Measurements from ENCODE around the gene CFTR.
A peak's percentile ranks its signal among the peaks of the same experiment; 100 is the strongest.
"Not testable (repeated sequence)": the region's sequence is repeated elsewhere in the genome, so short reads cannot be mapped to it uniquely, and the experiment has no call there.

Gene CFTR

DNA sequence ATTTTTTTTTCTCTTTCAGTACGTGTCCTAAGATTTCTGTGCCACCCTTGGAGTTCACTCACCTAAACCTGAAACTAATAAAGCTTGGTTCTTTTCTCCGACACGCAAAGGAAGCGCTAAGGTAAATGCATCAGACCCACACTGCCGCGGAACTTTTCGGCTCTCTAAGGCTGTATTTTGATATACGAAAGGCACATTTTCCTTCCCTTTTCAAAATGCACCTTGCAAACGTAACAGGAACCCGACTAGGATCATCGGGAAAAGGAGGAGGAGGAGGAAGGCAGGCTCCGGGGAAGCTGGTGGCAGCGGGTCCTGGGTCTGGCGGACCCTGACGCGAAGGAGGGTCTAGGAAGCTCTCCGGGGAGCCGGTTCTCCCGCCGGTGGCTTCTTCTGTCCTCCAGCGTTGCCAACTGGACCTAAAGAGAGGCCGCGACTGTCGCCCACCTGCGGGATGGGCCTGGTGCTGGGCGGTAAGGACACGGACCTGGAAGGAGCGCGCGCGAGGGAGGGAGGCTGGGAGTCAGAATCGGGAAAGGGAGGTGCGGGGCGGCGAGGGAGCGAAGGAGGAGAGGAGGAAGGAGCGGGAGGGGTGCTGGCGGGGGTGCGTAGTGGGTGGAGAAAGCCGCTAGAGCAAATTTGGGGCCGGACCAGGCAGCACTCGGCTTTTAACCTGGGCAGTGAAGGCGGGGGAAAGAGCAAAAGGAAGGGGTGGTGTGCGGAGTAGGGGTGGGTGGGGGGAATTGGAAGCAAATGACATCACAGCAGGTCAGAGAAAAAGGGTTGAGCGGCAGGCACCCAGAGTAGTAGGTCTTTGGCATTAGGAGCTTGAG, at the start of gene CFTR:
TSS of gene CFTR (plus strand) at position 801 of the 830 bp plus-strand sequence. CDS start 70 bp downstream, outside the sequence.
- FAIRE-seq: no peak

- no peak for FAIRE-seq
These were observed 44.3 kb upstream of the CFTR start for GRCh38 chr7:117435475-117436043.

DNA sequence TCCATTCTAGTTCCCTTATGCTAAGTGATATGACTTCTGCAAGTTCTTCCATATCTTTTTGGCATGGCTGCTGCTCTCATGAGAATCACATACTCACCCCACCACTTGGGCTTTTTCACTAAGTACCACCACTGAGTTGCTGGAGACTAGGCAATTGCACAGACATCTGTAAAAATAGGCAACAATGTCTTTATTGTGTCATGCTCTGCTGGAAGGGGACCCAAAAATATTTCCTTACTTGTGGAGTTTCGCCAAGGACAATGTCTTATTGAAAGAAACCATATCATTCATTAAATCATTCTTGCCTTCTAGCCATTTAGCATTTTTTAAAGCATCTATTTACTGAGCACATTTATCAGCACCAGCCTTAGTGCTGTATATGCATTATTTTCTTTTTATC, 35.2 kb upstream of the CFTR start:
- FAIRE-seq: no peak

DNA sequence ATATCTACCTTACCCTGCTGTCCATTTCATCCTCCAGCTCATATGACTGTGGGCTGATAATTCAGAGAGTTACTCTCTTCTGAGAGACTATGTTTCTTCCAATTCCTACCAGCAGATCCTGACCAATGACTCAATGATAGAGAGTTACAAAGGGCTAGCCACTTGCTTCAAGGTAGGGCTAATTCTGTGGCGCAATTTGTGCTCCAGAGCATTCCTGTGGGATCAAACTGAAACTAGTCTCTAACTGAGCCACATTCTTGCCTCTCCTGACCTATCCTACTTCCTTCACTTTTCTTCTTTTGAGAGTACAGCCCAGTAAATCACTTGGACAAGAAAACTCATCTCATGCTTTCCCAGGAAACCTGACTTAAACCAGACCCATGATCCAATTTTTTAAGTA, 34.6 kb upstream of the CFTR start:
- no peak for FAIRE-seq

- no peak for FAIRE-seq
These were observed 33.5 kb upstream of the CFTR start for GRCh38 chr7:117446220-117446815.

DNA sequence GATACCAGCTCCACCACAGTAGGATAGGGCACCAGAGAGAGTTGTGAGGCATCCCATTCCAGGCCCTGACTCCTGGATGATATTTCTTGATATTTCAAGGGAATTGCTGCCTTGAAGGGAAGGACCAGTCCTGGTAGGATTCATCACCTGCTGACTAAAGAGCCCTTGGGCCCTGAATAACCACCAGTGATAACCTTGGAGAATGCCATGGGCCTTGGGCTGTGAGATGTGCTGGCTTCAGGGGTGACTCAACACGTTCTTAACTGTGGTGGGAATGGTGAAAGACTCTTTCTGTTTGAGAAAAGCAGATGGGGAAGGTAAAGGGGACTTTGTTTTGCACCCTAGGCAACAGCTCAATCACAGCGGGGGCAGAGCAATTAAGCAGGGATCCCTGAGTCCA, 31.2 kb upstream of the CFTR start:
- FAIRE-seq: no peak

- peak; percentile 98 for FAIRE-seq
These were observed 20.7 kb upstream of the CFTR start for GRCh38 chr7:117458977-117459583.

DNA sequence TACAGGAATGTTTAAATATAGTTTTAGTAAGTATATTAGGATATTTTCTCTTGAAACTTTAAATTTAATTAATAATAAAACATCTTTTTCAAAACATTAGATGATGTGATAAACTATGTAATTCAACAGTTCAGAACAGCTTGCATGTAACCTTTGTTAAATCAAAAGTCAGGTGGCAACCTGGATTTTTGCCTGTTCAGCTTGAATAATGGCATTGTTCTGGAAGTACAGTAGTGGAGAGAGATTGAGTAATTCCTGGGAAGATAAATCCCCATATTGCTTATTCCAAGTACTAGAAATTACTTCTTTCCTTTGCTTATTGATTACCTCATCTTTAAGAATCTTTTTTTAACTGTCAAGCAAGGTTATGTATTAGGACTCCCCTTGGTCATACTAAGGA, 20.1 kb upstream of the CFTR start:
- FAIRE-seq: peak; percentile 65

DNA sequence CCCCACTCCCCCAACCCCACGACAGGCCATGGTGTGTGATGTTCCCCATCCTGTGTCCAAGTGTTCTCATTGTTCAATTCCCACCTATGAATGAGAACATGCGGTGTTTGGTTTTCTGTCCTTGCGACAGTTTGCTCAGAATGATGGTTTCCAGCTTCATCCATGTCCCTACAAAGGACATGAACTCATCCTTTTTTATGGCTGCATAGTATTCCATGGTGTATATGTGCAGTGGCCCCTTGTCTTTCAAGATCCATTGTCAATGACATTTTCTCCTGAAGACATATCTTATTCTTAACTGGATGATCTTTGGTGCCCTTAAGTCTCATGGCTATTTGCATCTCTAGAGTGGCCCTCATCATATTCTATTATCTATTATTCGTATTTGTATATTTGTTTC, 19.0 kb upstream of the CFTR start:
- FAIRE-seq: not testable (repeated sequence)

DNA sequence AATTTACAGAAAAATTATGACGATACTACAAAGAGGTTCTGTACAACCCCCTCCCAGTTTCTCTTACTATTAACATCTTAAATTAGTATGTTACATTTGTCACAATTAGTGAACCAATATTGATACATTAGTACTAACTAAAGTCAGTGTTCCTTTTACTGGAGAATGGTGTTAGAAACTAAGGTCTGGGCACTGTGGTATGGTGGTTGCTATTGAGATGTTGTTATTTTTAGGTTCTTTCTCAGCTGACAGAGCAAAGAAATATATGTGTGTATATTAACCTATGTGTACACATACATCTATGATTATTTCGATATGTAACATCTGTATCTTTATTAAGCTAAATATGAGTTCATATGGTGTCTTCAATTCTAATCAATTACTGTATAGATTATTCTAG, 11.7 kb upstream of the CFTR start:
- FAIRE-seq: no peak

DNA sequence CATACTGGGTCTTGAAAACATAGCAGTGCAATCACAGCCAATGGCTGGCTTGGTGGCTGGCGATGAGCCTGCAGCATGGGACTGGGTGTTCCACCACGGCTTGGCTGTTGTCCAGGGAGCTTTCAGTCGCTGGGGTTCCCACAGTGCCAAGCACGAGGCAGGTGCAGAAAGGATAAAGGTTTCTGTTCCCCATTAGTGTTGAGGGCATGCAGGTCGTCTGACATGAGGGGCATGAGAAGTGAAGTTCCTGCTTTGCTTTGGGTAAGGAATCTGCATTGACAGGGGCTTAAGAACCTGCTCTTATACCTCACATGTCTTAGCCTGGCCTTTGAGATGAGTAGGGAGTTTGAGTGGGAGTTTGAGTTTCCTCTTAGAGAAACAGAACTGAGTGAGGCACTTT, 9.0 kb upstream of the CFTR start:
- FAIRE-seq: no peak

DNA sequence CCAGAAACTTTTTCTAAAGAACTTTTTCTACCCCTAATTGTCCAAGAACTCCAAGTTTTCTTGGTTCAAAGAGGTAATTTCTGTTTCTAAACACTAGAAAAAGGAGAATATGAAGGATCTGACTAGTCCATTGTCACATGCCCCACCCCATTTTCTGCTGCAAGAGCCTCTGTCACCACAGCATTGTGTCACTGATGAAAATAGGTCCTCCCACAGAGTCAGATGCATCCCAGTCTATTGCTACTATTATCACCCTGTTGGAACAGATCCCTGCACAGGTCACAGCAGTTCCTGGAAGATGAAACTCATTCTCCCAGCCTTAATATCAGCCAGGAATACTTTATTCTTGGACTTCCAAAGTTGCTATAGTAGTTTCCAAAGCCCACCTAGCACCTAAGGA, 7.5 kb upstream of the CFTR start:
- FAIRE-seq: no peak

GRCh38 chr7:117476557-117477215, 3.1 kb upstream of the CFTR start:
- no peak for FAIRE-seq

DNA sequence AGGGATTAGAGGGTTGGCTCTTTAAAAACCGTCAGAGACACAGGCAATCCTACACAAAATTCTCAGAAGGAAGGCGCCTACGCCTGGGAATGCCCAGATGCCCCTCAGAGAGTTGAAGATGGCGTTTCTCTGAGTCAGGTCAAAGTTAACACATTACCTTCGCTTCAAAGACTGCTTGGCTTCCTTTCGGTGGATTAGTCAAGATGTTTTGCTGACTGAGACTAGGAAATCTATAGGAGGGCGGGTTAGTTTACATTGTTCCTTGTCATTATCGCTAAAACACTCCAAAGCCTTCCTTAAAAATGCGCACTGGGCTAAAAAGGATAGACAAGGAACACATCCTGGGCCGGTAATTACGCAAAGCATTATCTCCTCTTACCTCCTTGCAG, 995 bp upstream of the CFTR start:
- FAIRE-seq: no peak

DNA sequence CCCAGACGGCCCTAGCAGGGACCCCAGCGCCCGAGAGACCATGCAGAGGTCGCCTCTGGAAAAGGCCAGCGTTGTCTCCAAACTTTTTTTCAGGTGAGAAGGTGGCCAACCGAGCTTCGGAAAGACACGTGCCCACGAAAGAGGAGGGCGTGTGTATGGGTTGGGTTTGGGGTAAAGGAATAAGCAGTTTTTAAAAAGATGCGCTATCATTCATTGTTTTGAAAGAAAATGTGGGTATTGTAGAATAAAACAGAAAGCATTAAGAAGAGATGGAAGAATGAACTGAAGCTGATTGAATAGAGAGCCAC, 184 bp downstream of the CFTR start:
- FAIRE-seq: no peak

DNA sequence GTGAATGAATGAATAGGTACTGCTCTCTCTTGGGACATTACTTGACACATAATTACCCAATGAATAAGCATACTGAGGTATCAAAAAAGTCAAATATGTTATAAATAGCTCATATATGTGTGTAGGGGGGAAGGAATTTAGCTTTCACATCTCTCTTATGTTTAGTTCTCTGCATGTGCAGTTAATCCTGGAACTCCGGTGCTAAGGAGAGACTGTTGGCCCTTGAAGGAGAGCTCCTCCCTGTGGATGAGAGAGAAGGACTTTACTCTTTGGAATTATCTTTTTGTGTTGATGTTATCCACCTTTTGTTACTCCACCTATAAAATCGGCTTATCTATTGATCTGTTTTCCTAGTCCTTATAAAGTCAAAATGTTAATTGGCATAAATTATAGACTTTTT, 1.2 kb downstream of the CFTR start:
- FAIRE-seq: no peak

GRCh38 chr7:117485118-117485620, 5.3 kb downstream of the CFTR start:
- no peak for FAIRE-seq

DNA sequence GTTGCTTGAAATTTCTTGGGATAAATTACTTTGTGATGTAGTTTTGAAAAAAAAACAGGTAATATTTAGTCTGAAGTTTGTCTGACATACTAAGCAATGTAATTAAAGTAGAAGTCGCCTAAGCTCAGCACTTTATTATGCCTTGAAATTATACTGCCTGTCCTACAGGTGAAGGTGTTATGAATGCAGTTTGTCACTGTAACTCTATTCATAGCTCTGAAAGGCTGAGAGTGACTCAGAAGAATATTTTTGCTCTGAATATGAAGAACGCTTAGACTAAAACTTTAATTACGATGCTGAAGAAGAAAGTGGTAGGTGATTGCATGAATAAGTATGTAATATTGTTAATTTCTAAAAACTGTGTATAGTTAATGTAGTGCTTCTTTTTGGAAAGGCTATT, 9.2 kb downstream of the CFTR start:
- FAIRE-seq: no peak

GRCh38 chr7:117489430-117489829, 9.6 kb downstream of the CFTR start:
- no peak for FAIRE-seq

DNA sequence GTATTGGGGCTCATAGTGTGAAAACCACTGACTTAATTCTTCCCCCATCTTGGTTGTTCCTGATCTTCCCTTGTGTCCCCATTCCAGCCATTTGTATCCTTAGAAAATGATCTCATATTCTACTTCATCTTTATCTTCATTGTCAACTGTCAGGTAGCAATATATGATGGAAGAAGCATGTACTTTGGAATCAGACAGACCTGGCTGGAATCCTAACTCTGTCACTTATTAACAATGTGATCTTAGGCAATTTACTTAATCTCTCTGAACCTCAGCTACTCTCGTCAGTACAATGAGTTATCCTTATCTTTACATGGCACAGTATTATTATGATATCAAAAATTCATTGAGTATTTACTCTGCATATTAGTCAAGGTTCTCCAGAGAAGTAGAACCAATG, 10.1 kb downstream of the CFTR start:
- no peak for FAIRE-seq

DNA sequence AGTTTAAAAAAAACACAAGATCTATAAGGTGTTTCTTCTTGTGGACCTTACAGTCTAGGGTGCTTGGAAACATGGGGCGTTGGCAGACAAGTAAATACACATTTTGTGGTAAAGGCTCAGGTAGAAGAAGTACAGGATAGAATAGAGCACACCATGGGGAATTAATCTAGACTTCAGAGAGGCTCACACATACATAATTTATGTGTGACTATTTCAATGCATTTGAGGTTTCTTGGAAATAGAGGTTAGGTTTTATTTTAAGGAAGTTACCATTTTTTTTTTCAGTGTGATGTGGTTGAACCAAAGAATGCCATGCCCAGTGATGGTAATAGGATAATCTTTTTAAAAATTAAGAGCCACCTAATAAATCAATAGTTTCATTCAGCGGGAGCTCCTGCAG, 12.8 kb downstream of the CFTR start:
- FAIRE-seq: no peak

DNA sequence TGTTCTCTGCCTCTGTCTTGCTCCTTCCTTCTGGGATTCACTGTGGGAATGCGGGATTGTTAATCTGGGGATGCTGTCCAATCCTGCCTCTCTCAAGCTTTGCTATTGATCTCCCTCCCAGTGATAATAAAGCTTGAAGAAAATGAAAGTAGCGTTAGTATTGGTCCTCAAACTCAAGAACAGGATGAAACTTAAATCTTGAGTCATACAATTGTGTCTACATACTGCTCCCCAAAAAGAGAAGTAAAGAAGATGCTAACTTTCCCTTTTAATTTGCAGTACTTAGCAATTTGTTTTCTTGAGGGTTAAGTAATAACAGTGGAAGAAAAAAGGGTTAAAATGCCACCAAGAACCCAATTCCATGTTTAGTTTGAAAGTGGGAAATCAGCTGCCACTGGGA, 13.6 kb downstream of the CFTR start:
- FAIRE-seq: no peak

GRCh38 chr7:117495308-117495707, 15.5 kb downstream of the CFTR start:
- no peak for FAIRE-seq
